K562 (cell line): Measurements from ENCODE around the gene NASP. TPM values are rescaled to one million over a fixed set of nuclear protein-coding genes. Genes with fewer than 3 reads are reported as not detected.
A peak's percentile ranks its signal among the peaks of the same experiment; 100 is the strongest.

Experiments
- ARNT ChIP-seq, 2 experiments: fragments of 450-650 bp; IDR thresholded peaks; 2 replicates each; pipeline ENCODE4 v1.6.1; 2016; ENCODE audit warnings: mild to moderate bottlenecking in 1 of 2
- CBX1 ChIP-seq: sonication (generic); IDR thresholded peaks from 2 replicates; pipeline ENCODE4 v1.6.1; 2016; ENCODE audit warnings: antibody characterized with exemption, low read depth, mild to moderate bottlenecking
- CHD2 ChIP-seq: IDR thresholded peaks from 2 replicates; pipeline ENCODE4 v1.6.1; 2011; ENCODE audit warnings: low read depth, low read length
- DACH1 ChIP-seq: fragments of 450-650 bp; IDR thresholded peaks from 2 replicates; pipeline ENCODE4 v1.6.1; 2018; ENCODE audit not compliant: partially characterized antibody
- FOXP4 ChIP-seq: sonication (generic); formaldehyde crosslinking; IDR thresholded peaks from 2 replicates; pipeline ENCODE4 v1.8.0; 2022; ENCODE audit warnings: mild to moderate bottlenecking, missing genetic modification reagents, borderline replicate concordance
- JUND ChIP-seq, 2 experiments: IDR thresholded peaks; 2 replicates in 1 of 2; 3 replicates in 1 of 2; pipeline ENCODE4 v1.6.1; 2011; ENCODE audit warnings: borderline replicate concordance in 2 of 2, low read depth in 2 of 2, low read length in 2 of 2, improper control_type of control experiment in 1 of 2, missing biosample characterization in 1 of 2, missing genetic modification characterization in 1 of 2, missing genetic modification reagents in 1 of 2
- LCOR ChIP-seq: sonication (generic); formaldehyde crosslinking; IDR thresholded peaks from 2 replicates; pipeline ENCODE4 v1.8.0; 2022; ENCODE audit warnings: mild to moderate bottlenecking, missing genetic modification reagents
- MYNN ChIP-seq, 2 experiments: sonication (generic); formaldehyde crosslinking in 1 of 2; IDR thresholded peaks; 2 replicates each; pipeline versions ENCODE4 v1.5.0 to v1.6.1; 2016 to 2020; ENCODE audit warnings: antibody characterized with exemption in 1 of 2, missing genetic modification reagents in 1 of 2
- NCOR1 ChIP-seq: fragments of 450-650 bp; IDR thresholded peaks from 2 replicates; pipeline ENCODE4 v1.6.1; 2016; ENCODE audit warnings: mild to moderate bottlenecking, moderate library complexity
- NFATC3 ChIP-seq: fragments of 450-650 bp; IDR thresholded peaks from 2 replicates; pipeline ENCODE4 v1.6.1; 2017; ENCODE audit warnings: mild to moderate bottlenecking
- SMAD4 ChIP-seq: fragments of 250-450 bp; sonication (Bioruptor Pico); conservative IDR thresholded peaks from 2 replicates; pipeline ENCODE4 v1.8.0; 2021; ENCODE audit warnings: inconsistent platforms, mild to moderate bottlenecking, moderate library complexity
- SMARCB1 ChIP-seq: IDR thresholded peaks from 2 replicates; pipeline ENCODE4 v1.6.1; 2011; ENCODE audit warnings: improper control_type of control experiment, low read depth; ENCODE audit not compliant: insufficient read length
- ZBTB40 ChIP-seq, 2 experiments: fragments of 450-650 bp in 1 of 2; sonication (generic) in 1 of 2; formaldehyde crosslinking in 1 of 2; IDR thresholded peaks; 2 replicates each; pipeline versions ENCODE4 v1.7.1 to v1.9.0; 2016 to 2022; ENCODE audit warnings: inconsistent platforms in 1 of 2, mild to moderate bottlenecking in 1 of 2, missing genetic modification reagents in 1 of 2
- ZNF507 ChIP-seq: conservative IDR thresholded peaks from 2 replicates; pipeline ENCODE4 v1.6.1; 2017; ENCODE audit warnings: missing genetic modification characterization, missing compliant biosample characterization
- ZNF695 ChIP-seq: fragments of 450-650 bp; formaldehyde crosslinking; IDR thresholded peaks from 2 replicates; pipeline ENCODE4 v1.4.0; 2020; ENCODE audit warnings: mild to moderate bottlenecking, moderate library complexity
- polyA plus RNA-seq, 8 experiments: library from polyadenylated mRNA; depleted of rRNA in 4 of 8; stranded (reverse) in 5 of 8; unstranded in 3 of 8; fragments of >200 nt; fragmentation: Nextera tagmentation in 2 of 8; fragmentation: Illumina TruSeq in 1 of 8; extraction: Ambion mirVana in 2 of 8; extraction: Trizol in 1 of 8; gene quantifications; 2 replicates each; pipeline versions ENCODE4 v1.2.1 to v1.2.3, GENCODE V29; 2011 to 2014; ENCODE audit warnings: inconsistent platforms in 1 of 8, missing spikeins in 1 of 8
- total RNA-seq, 7 experiments: library from RNA; depleted of rRNA in 6 of 7; stranded (reverse); fragments of >200 nt in 6 of 7; fragmentation: Illumina TruSeq in 2 of 7; extraction: Trizol in 2 of 7; gene quantifications; 2 replicates each; pipeline versions ENCODE4 v1.2.1 to v1.2.3, GENCODE V29; 2011 to 2021; ENCODE audit warnings: low replicate concordance in 1 of 7

The NASP gene
- total and polyA plus RNA-seq, 9 of the 15 experiments (the other 6 are each of a cell fraction or from before 2014, with no cell fraction given), result 199 to 578 (median 419) TPM

GRCh38 chr1:45550401-45551351 lies 33.2 kb upstream of the NASP start, which contains the start of gene AKR1A1 (continued):
- TF ChIP-seq JUND (IDR thresholded peaks at IDR 0.05; ENCODE audit: borderline replicate concordance, low read depth, low read length) (peak; percentile 49; the same call in 1 of the 2 replicates), JUND (tag; IDR thresholded peaks at IDR 0.05; ENCODE audit: borderline replicate concordance, low read depth, low read length) (no peak; the same call in 1 of the 3 replicates), ZBTB40 (IDR thresholded peaks at IDR 0.05) (peak; percentile 84), ZBTB40 (CRISPR knock-in tag; IDR thresholded peaks at IDR 0.05) (no peak), FOXP4 (CRISPR knock-in tag) (peak; percentile 46), LCOR (peak; percentile 92; the same call in 1 of the 2 replicates), ZNF507 (no peak), NFATC3 (0 out of 2 replicates have a peak, but pooled peaks have one; percentile 12), MYNN (IDR thresholded peaks at IDR 0.05) (0 out of 2 replicates have a peak, but pooled peaks have one; percentile 59), MYNN (CRISPR knock-in tag; IDR thresholded peaks at IDR 0.05) (no peak), ZNF695 (CRISPR knock-in tag) (no peak), SMARCB1 (no peak), CHD2 (peak; percentile 38; the same call in 1 of the 2 replicates), NCOR1 (peak; percentile 11; the same call in 1 of the 2 replicates), ARNT (IDR thresholded peaks at IDR 0.05) (peak; percentile 13 to 39; a peak in 1 of 4 replicates), SMAD4 (CRISPR knock-in tag) (peak; percentile 76), DACH1 (no peak), CBX1 (peak; percentile 68; the same call in 1 of the 2 replicates)
